DMS 273 (cell line): ENCODE results near the gene TMEM51.

Experiments used
- DNase-seq: peaks from one replicate; lab custom pipeline; 2025; ENCODE audit not compliant: unreplicated experiment; lab: John Stamatoyannopoulos, UW

Gene TMEM51

GRCh38 chr1:15238789-15239188 is 85.2 kb downstream of the TMEM51 start:
- DNase-seq = no peak

GRCh38 chr1:15242766-15243165 is 89.2 kb downstream of the TMEM51 start:
- no peak for DNase-seq

GRCh38 chr1:15243275-15244043 is 89.9 kb downstream of the TMEM51 start:
- DNase-seq = no peak

GRCh38 chr1:15244813-15245212 is 91.3 kb downstream of the TMEM51 start:
- no peak for DNase-seq

GRCh38 chr1:15245593-15246360 is 92.2 kb downstream of the TMEM51 start:
- DNase-seq = peak; percentile 22

GRCh38 chr1:15246960-15247614 is 93.5 kb downstream of the TMEM51 start, which contains the start of gene FHAD1:
Gene FHAD1 (plus strand): TSS chr1:15247223. CDS start chr1:15251785, 4,562 bp downstream.
- DNase-seq = peak; percentile 87

- DNase-seq = no peak
Measured at GRCh38 chr1:15248216-15248615, 94.7 kb downstream of the TMEM51 start.

GRCh38 chr1:15249081-15249480 is 95.5 kb downstream of the TMEM51 start:
- DNase-seq = no peak

- peak; percentile 29 for DNase-seq
Measured at GRCh38 chr1:15251857-15252835, 98.6 kb downstream of the TMEM51 start.

GRCh38 chr1:15254559-15254958 is 101.0 kb downstream of the TMEM51 start:
- DNase-seq = peak; percentile 36

- no peak for DNase-seq
Measured at GRCh38 chr1:15255582-15256149, 102.1 kb downstream of the TMEM51 start.

- DNase-seq = no peak
Measured at GRCh38 chr1:15256584-15256983, 103.0 kb downstream of the TMEM51 start.

GRCh38 chr1:15257309-15257708 is 103.8 kb downstream of the TMEM51 start:
- DNase-seq = no peak

GRCh38 chr1:15258833-15259621 is 105.5 kb downstream of the TMEM51 start:
- no peak for DNase-seq

- DNase-seq = no peak
Measured at GRCh38 chr1:15259622-15260007, 106.1 kb downstream of the TMEM51 start.

- DNase-seq = no peak
Measured at GRCh38 chr1:15260418-15261154, 107.0 kb downstream of the TMEM51 start.

GRCh38 chr1:15261155-15262002 is 107.8 kb downstream of the TMEM51 start:
- DNase-seq = no peak

GRCh38 chr1:15262003-15262377 is 108.4 kb downstream of the TMEM51 start:
- DNase-seq = no peak
